Measurements from ENCODE around the gene DTYMK. TPM values are rescaled to one million over a fixed set of nuclear protein-coding genes. Genes with fewer than 3 reads are reported as not detected.

DTYMK gene
- total and polyA plus RNA-seq, 10 donors, result 14.0 to 38.9 (median 19.4) TPM

- H3K4me3 ChIP-seq, result no peak overlapping the region
- DNase-seq, result no peak
- peaks cover 0 to 96% (median 63%) of the 10 kb centered on the region in 6 donors for H3K36me3 ChIP-seq
- H3K27ac ChIP-seq, result no peak overlapping the region
- 75 to 95% (median 89%) methylated on average over 12 of the region's 12 CpGs for WGBS, 5 donors
- no peaks in the 10 kb centered on the region for H3K9me3 ChIP-seq
- no peak for TF ChIP-seq POLR2AphosphoS5 (IDR thresholded peaks at IDR 0.05)
- TF ChIP-seq CTCF (IDR thresholded peaks at IDR 0.05 in 8 of 11, conservative IDR thresholded peaks at IDR 0.05 in 3 of 11), result no peak
- H3K27me3 ChIP-seq (replicated peaks in 1 of 7), result no peaks in the 10 kb centered on the region
- intact Hi-C loops (cut with DNase I; ENCODE audit: low total_unique reads), result no loop called here
- peaks cover 0 to 2% (median 0%) of the 10 kb centered on the region in 6 donors for H3K4me1 ChIP-seq
Measured at GRCh38 chr2:241680044-241680443, 6.6 kb downstream of the DTYMK start.

- intact Hi-C loops (cut with DNase I; ENCODE audit: low total_unique reads), result no loop called here
- no peak overlapping the region for H3K27ac ChIP-seq
- 89 to 96% (median 95%) methylated on average over 22 of the region's 22 CpGs for WGBS, 5 donors
- no peaks in the 10 kb centered on the region for H3K27me3 ChIP-seq (replicated peaks in 1 of 7)
- peaks cover 0 to 98% (median 64%) of the 10 kb centered on the region in 6 donors for H3K36me3 ChIP-seq
- no peak for DNase-seq
- H3K9me3 ChIP-seq, result no peaks in the 10 kb centered on the region
- TF ChIP-seq POLR2AphosphoS5 (IDR thresholded peaks at IDR 0.05) (no peak), POLR2A (IDR thresholded peaks at IDR 0.05) (no peak), CTCF (IDR thresholded peaks at IDR 0.05 in 8 of 11, conservative IDR thresholded peaks at IDR 0.05 in 3 of 11) (no peak)
- H3K4me1 ChIP-seq, result no peaks in the 10 kb centered on the region
- no peak overlapping the region for H3K4me3 ChIP-seq
Measured at GRCh38 chr2:241678784-241679540, 7.7 kb downstream of the DTYMK start.

GRCh38 chr2:241678307-241678706 lies 8.3 kb downstream of the DTYMK start:
- H3K36me3 ChIP-seq, result peaks cover 0 to 99% (median 65%) of the 10 kb centered on the region in 6 donors
- H3K9me3 ChIP-seq, result no peaks in the 10 kb centered on the region
- no peak overlapping the region for H3K4me3 ChIP-seq
- H3K4me1 ChIP-seq, result no peaks in the 10 kb centered on the region
- WGBS, 5 donors, result 92 to 96% (median 94%) methylated on average over 18 of the region's 18 CpGs
- peak; percentile 59 for DNase-seq
- no peak overlapping the region for H3K27ac ChIP-seq
- TF ChIP-seq POLR2AphosphoS5 (IDR thresholded peaks at IDR 0.05), result no peak
- intact Hi-C loops (cut with DNase I; ENCODE audit: low total_unique reads), result no loop called here
- H3K27me3 ChIP-seq (replicated peaks in 1 of 7), result no peaks in the 10 kb centered on the region

- intact Hi-C loops (cut with DNase I; ENCODE audit: low total_unique reads), result no loop called here
- 94 to 96% (median 95%) methylated on average over 22 to 24 of the region's 24 CpGs for WGBS, 5 donors
Measured at GRCh38 chr2:241677392-241677791, 9.2 kb downstream of the DTYMK start.

More at GRCh38 chr2:241677392-241677791, 9.2 kb downstream of the DTYMK start:
- H3K4me3 ChIP-seq, result no peak overlapping the region
- no peak overlapping the region for H3K27ac ChIP-seq
- H3K4me1 ChIP-seq, result no peaks in the 10 kb centered on the region
- peak; percentile 70 for DNase-seq
- H3K9me3 ChIP-seq, result no peaks in the 10 kb centered on the region
- H3K36me3 ChIP-seq, result peaks cover 0 to 99% (median 69%) of the 10 kb centered on the region in 6 donors
- TF ChIP-seq CTCF (IDR thresholded peaks at IDR 0.05 in 8 of 11, conservative IDR thresholded peaks at IDR 0.05 in 3 of 11), result no peak
- TF ChIP-seq POLR2AphosphoS5 (IDR thresholded peaks at IDR 0.05), result peak in 1 of 3 donors; percentile 61
- no peaks in the 10 kb centered on the region for H3K27me3 ChIP-seq (replicated peaks in 1 of 7)

All from spleen (tissue), 11 donors.